ENCODE measurements around the gene KCNH2.

KCNH2 gene

DNA sequence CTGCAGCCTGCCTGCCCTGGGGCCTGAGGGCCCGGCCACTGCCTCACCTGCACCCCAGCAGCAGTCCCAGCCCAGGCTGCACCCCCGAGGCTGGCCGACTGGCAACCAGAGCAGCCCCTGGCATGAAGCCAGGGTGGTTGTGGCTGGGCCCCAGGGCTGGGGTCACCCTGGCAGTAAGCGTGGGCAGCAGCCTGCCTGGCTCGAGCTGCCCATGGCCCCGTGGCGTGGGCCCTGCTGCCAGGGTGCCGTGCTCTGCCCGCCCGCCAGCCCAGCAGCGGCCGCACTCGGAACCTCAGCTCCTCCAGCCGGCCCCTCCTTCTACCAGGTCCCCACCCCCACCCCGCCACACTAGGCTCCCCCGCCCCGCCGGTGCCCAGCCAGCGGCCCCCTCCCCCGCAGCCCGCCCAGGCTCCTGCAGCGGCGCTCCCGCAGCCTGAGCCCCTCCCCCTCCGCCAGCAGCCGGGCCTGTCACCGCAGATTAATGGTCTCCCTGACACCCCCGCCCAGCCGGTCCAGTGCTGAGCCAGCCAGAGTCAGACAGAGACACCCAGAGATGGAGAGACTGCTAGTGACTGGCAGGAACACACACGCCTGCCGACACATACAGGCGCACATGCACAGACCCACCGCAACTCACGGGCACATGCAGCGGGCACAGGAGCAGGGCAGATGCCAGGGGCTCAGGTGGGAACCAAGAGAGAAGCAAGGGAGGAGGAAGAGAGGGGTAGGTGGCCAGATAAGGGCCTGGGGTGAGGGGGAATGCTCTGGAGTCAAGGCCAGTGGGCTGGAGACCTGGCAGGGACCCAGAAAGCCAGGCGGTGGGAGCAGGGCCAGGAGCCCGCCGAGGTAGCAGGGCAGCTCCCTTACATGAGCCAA lies 22.4 kb downstream of the KCNH2 start:
- no peak overlapping the region for H3K4me3 ChIP-seq (ENCODE audit: control insufficient read depth, low read depth, low read length)
- DNase-seq (ENCODE audit: low read depth): no peak
- TF ChIP-seq CTCF (conservative IDR thresholded peaks at IDR 0.05; ENCODE audit: control insufficient read depth, insufficient read depth, low read depth, low read length): no peak

DNA sequence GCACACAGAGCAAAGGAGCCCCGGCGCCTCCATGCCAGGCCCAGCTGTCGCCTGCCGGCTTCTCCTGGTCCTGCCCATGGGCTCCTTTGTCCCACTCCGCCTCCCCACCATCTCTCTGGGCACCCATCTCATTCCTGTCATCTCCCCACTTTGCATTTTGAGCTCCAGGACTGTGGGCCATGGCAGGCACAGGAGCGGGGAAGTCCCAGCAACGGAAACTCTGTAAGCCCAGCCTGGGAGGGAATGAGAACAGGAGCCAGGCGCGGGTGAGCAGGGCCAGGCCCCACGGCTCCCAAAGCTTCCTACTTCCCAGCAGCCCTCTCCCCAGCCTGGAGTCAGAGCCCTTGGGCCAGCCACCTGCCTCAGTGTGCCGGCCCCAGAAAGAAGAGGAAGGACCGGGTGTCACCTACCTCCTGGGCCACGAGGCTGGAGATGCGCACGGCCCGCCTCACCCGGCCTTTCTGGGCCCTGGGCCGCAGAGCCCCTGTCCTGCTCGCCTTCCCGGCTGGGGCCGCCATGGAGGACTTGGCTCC lies 23.1 kb downstream of the KCNH2 start:
- no peak for TF ChIP-seq CTCF (conservative IDR thresholded peaks at IDR 0.05; ENCODE audit: control insufficient read depth, insufficient read depth, low read depth, low read length)
- DNase-seq (ENCODE audit: low read depth): no peak
- H3K4me3 ChIP-seq (ENCODE audit: control insufficient read depth, low read depth, low read length): no peak overlapping the region

DNA sequence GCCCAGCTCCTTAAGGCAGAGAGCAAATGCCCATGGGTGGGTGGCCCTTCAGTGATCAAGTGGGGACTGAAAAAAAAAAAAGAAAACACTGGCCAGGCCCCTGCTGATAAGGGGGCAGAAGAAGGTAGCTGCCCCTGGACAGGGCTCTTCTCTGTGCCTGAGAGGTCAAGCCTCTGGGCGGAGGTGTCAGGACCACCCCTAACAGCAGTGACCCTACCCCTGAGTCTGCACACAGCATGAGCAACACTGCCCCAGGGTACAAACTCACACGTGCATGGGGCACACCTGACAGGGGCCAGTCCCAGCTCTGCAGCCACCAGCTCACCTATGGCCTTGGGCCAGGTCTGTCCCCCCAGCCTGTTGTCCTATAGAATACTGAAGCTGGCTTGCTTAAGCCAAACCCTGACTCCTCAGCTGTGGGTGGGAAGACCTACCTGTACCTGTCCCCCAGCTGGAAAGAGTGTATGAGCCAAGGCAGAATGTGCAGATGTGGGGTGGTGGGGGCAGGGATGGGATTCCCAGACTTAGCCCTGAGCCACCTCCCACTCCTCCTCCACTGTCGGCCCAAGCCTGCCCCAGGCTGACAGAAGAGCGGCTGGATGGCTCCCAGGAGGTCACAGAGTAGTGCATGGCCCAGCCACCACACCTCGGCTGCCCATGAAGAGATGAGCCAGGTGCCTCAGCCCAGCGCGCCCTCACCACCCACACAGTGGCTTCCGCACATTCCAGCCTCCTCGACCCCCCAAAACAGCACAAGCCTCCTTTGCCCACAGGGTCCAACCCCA lies 23.7 kb downstream of the KCNH2 start:
- TF ChIP-seq CTCF (conservative IDR thresholded peaks at IDR 0.05; ENCODE audit: control insufficient read depth, insufficient read depth, low read depth, low read length): no peak
- H3K4me3 ChIP-seq (ENCODE audit: control insufficient read depth, low read depth, low read length): no peak overlapping the region

GRCh38 chr7:150953061-150953997 lies 24.8 kb downstream of the KCNH2 start:
- no peak overlapping the region for H3K4me3 ChIP-seq (ENCODE audit: control insufficient read depth, low read depth, low read length)
- DNase-seq (ENCODE audit: low read depth): no peak
- no peak for TF ChIP-seq CTCF (conservative IDR thresholded peaks at IDR 0.05; ENCODE audit: control insufficient read depth, insufficient read depth, low read depth, low read length)

More for the DNA sequence above, 23.7 kb downstream of the KCNH2 start:
- no peak for DNase-seq (ENCODE audit: low read depth)

DNA sequence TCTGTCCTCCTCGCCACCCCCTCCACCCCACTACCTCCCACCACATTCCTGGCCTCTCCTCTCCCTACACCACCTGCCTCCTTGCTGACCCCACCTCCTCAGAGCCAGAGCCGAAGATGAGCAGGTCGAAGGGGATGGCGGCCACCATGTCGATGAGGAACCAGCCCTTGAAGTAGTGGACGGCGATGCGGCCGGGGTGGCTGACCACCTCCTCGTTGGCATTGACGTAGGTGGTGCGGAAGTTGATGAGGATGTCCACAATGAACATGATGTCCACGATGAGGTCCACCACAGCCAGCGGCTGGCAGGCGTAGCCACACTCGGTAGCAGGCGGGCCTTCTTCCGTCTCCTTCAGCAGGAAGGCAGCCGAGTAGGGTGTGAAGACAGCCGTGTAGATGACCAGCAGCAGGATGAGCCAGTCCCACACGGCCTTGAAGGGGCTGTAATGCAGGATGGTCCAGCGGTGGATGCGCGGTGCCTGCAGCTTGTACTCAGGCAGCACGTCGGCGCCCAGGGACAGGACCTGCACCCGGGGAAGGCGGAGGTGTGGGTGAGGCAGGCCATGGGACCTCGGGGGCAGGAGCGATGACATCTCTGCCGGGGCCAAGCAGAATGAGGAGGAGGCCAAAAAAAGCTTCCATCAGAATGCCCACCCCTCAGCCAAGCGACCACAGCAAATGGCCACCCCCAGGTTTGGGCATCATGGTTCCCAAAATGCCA lies 25.6 kb downstream of the KCNH2 start:
- TF ChIP-seq CTCF (conservative IDR thresholded peaks at IDR 0.05; ENCODE audit: control insufficient read depth, insufficient read depth, low read depth, low read length): no peak
- no peak overlapping the region for H3K4me3 ChIP-seq (ENCODE audit: control insufficient read depth, low read depth, low read length)
- DNase-seq (ENCODE audit: low read depth): no peak

All from fibroblast of mammary gland (primary cell).